Chondrocyte (in vitro differentiated cells): ENCODE data around the gene HMCN2. TPM values are rescaled to one million over a fixed set of nuclear protein-coding genes. Genes with fewer than 3 reads are reported as not detected.
"Not testable (repeated sequence)": the region's sequence is repeated elsewhere in the genome, so short reads cannot be mapped to it uniquely, and the experiment has no call there.

Experiments
- DNase-seq: peaks from one replicate; pipeline ENCODE4 v3.0.0; 2021; ENCODE audit warnings: mixed read lengths, low spot score
- H3K27ac Mint-ChIP-seq: one replicate; pipeline ENCODE4 v1.8.0; 2021; ENCODE audit warnings: mild to moderate bottlenecking, moderate library complexity, mixed read lengths; ENCODE audit not compliant: unreplicated experiment
- H3K27me3 Mint-ChIP-seq: 2 replicates; pipeline ENCODE4 v1.8.0; 2021; ENCODE audit warnings: low read depth, mixed read lengths
- H3K36me3 Mint-ChIP-seq: 2 replicates; pipeline ENCODE4 v1.8.0; 2021; ENCODE audit warnings: low read depth, mixed read lengths
- H3K4me1 Mint-ChIP-seq: 2 replicates; pipeline ENCODE4 v1.8.0; 2021; ENCODE audit warnings: low read depth, mild to moderate bottlenecking, mixed read lengths
- H3K4me3 Mint-ChIP-seq: one replicate; pipeline ENCODE4 v1.8.0; 2021; ENCODE audit warnings: mild to moderate bottlenecking, moderate library complexity, mixed read lengths; ENCODE audit not compliant: unreplicated experiment
- H3K9me3 Mint-ChIP-seq: 2 replicates; pipeline ENCODE4 v1.8.0; 2021; ENCODE audit warnings: low read depth, mixed read lengths
- CTCF ChIP-seq: fragments of 200-600 bp; sonication (generic); IDR thresholded peaks from 2 replicates; pipeline ENCODE4 v1.5.0; 2021; ENCODE audit warnings: antibody characterized with exemption, mild to moderate bottlenecking, moderate library complexity
- total RNA-seq: library from RNA; stranded (reverse); gene quantifications from 3 replicates; pipeline ENCODE4 v1.2.1, GENCODE V29; 2021

The HMCN2 gene
- total RNA-seq, 1 donor from 2014 or later = 0.05 TPM

GRCh38 chr9:130398487-130399240 lies 133.1 kb downstream of the HMCN2 start:
- Mint-ChIP-seq H3K9me3 (no peaks in the 10 kb centered on the region), H3K4me1 (no peaks in the 10 kb centered on the region), H3K36me3 (no peaks in the 10 kb centered on the region), H3K27me3 (peaks cover 20% of the 10 kb centered on the region), H3K27ac (no peak overlapping the region), H3K4me3 (no peak overlapping the region)
- no peak for TF ChIP-seq CTCF
- DNase-seq = no peak

- DNase-seq = no peak
- Mint-ChIP-seq H3K27me3 (peaks cover 24% of the 10 kb centered on the region), H3K27ac (no peak overlapping the region), H3K4me3 (no peak overlapping the region), H3K4me1 (no peaks in the 10 kb centered on the region), H3K9me3 (no peaks in the 10 kb centered on the region), H3K36me3 (no peaks in the 10 kb centered on the region)
- no peak for TF ChIP-seq CTCF
Measured at GRCh38 chr9:130399768-130400167, 134.2 kb downstream of the HMCN2 start.

- H3K4me1 Mint-ChIP-seq = no peaks in the 10 kb centered on the region
- peaks cover 24% of the 10 kb centered on the region for H3K27me3 Mint-ChIP-seq
- H3K36me3 Mint-ChIP-seq = no peaks in the 10 kb centered on the region
Measured at GRCh38 chr9:130400870-130401269, 135.3 kb downstream of the HMCN2 start.

GRCh38 chr9:130401742-130402141 lies 136.2 kb downstream of the HMCN2 start:
- not testable (repeated sequence) for H3K4me1 Mint-ChIP-seq, DNase-seq, H3K4me3 Mint-ChIP-seq, H3K9me3 Mint-ChIP-seq, H3K36me3 Mint-ChIP-seq, H3K27ac Mint-ChIP-seq
- peaks cover 24% of the 10 kb centered on the region for H3K27me3 Mint-ChIP-seq

More at GRCh38 chr9:130400870-130401269, 135.3 kb downstream of the HMCN2 start:
- H3K4me3 Mint-ChIP-seq = no peak overlapping the region
- no peak for DNase-seq
- TF ChIP-seq CTCF = no peak
- no peaks in the 10 kb centered on the region for H3K9me3 Mint-ChIP-seq
- no peak overlapping the region for H3K27ac Mint-ChIP-seq

- H3K36me3 Mint-ChIP-seq = no peaks in the 10 kb centered on the region
- H3K27me3 Mint-ChIP-seq = peaks cover 25% of the 10 kb centered on the region
- no peak overlapping the region for H3K4me3 Mint-ChIP-seq
- H3K27ac Mint-ChIP-seq = no peak overlapping the region
- no peaks in the 10 kb centered on the region for H3K4me1 Mint-ChIP-seq
- H3K9me3 Mint-ChIP-seq = no peaks in the 10 kb centered on the region
- no peak for TF ChIP-seq CTCF
- no peak for DNase-seq
Measured at GRCh38 chr9:130402243-130402642, 136.7 kb downstream of the HMCN2 start.
